Neutrophil (primary cell): ENCODE results near the gene NDUFB3.

Experiments used
- H3K27ac ChIP-seq: fragments of 200-600 bp; sonication (generic); 2 replicates; pipeline ENCODE4 v1.5.1; 2016; ENCODE audit warnings: mild to moderate bottlenecking, moderate library complexity
- H3K27me3 ChIP-seq: fragments of 200-600 bp; sonication (generic); 2 replicates; pipeline ENCODE4 v1.6.0; 2016; ENCODE audit warnings: mild to moderate bottlenecking
- H3K36me3 ChIP-seq: fragments of 200-600 bp; sonication (generic); 2 replicates; pipeline ENCODE4 v1.5.1; 2017
- H3K4me1 ChIP-seq, 2 experiments: fragments of 200-600 bp in 1 of 2; sonication (generic) in 1 of 2; 1 replicate in 1 of 2; 2 replicates in 1 of 2; pipeline versions ENCODE4 v1.5.1 to v1.6.1; 2013 to 2016; ENCODE audit warnings: low read depth in 1 of 2, low read length in 1 of 2, mild to moderate bottlenecking in 1 of 2, moderate library complexity in 1 of 2; ENCODE audit not compliant: control insufficient read depth in 1 of 2, insufficient read depth in 1 of 2
- H3K4me3 ChIP-seq, 2 experiments: fragments of 200-600 bp in 1 of 2; sonication (generic) in 1 of 2; 1 replicate in 1 of 2; 2 replicates in 1 of 2; pipeline ENCODE4 v1.5.1; 2013 to 2016; ENCODE audit warnings: low read depth in 1 of 2, low read length in 1 of 2, mild to moderate bottlenecking in 1 of 2, moderate library complexity in 1 of 2
- H3K9me3 ChIP-seq: fragments of 200-600 bp; sonication (generic); 2 replicates; pipeline ENCODE4 v1.5.1; 2016
- TF ChIP-seq, protein P1 (sequence below): fragments of 200-600 bp; sonication (generic); IDR thresholded peaks from 2 replicates; pipeline ENCODE4 v1.5.1; 2016; ENCODE audit warnings: antibody characterized with exemption

Gene NDUFB3

DNA sequence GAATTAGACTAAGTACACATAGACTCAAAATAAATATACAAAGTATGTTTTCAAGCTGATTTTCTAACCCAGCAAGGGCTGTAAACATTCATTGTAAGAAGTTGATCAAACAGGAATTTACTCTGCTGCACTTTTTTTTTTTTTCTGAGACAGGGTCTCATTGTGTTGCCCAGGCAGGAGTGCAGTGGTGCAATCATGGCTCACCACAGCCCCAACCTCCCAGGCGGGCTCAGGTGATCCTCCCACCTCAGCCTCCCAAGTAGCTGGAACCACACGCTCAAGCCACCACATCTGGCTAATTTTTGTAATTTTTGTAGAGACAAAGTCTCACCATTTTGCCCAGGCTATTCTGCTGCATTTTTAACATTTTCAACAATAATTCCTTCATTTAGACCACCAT, 35.8 kb downstream of the NDUFB3 start:
- Histone ChIP-seq H3K27me3 (no peaks in the 10 kb centered on the region), H3K4me1 (peaks cover 5 to 12% of the 10 kb centered on the region in 2 experiments), H3K27ac (no peak overlapping the region), H3K4me3 (no peak overlapping the region), H3K36me3 (no peaks in the 10 kb centered on the region), H3K9me3 (no peaks in the 10 kb centered on the region)
- TF ChIP-seq, protein P1, sequence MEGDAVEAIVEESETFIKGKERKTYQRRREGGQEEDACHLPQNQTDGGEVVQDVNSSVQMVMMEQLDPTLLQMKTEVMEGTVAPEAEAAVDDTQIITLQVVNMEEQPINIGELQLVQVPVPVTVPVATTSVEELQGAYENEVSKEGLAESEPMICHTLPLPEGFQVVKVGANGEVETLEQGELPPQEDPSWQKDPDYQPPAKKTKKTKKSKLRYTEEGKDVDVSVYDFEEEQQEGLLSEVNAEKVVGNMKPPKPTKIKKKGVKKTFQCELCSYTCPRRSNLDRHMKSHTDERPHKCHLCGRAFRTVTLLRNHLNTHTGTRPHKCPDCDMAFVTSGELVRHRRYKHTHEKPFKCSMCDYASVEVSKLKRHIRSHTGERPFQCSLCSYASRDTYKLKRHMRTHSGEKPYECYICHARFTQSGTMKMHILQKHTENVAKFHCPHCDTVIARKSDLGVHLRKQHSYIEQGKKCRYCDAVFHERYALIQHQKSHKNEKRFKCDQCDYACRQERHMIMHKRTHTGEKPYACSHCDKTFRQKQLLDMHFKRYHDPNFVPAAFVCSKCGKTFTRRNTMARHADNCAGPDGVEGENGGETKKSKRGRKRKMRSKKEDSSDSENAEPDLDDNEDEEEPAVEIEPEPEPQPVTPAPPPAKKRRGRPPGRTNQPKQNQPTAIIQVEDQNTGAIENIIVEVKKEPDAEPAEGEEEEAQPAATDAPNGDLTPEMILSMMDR, result no peak

DNA sequence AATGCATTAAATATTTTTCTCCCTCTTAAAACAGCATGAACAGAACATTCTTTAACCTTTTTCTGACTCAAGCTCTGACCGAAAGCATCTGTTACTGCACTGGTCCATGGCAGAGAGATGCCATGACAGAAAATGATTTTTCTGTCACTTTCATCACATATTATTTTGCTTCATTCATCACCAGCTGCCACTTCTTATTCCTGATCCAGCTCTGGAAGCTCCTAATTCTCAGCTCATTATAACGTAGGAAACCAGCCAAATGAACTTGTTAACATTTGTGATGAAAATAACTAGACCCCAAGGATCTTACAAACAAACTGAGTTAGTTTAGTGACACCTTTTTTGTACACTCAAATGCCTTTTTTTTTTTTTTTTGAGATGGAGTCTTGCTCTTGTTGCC, 36.5 kb downstream of the NDUFB3 start:
- no peak overlapping the region for H3K27ac ChIP-seq
- TF ChIP-seq, protein P1, result no peak
- H3K27me3 ChIP-seq, result no peaks in the 10 kb centered on the region
- peaks cover 12 to 19% of the 10 kb centered on the region in 2 experiments for H3K4me1 ChIP-seq
- no peaks in the 10 kb centered on the region for H3K36me3 ChIP-seq
- no peak overlapping the region for H3K4me3 ChIP-seq
- H3K9me3 ChIP-seq, result no peaks in the 10 kb centered on the region

DNA sequence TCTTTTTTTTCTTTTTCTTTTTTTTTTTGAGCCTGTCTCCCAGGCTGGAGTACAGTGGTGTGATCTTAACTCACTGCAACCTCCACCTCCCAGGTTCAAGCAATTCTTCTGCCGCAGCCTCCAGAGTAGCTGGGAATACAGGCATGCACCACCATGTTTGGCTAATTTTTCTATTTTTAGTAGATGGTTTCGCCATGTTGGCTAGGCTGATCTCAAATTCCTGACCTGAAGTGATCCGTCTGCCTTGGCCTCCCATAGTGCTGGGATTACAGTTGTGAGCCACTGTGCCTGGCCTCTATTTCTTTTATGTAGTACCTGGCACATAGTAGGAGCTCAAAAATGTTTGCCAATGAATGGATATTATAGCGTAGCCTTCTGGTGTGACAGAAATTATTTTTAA, 37.4 kb downstream of the NDUFB3 start:
- Histone ChIP-seq H3K27me3 (no peaks in the 10 kb centered on the region), H3K4me3 (no peak overlapping the region), H3K9me3 (no peaks in the 10 kb centered on the region), H3K4me1 (peaks cover 19 to 26% of the 10 kb centered on the region in 2 experiments), H3K27ac (no peak overlapping the region), H3K36me3 (no peaks in the 10 kb centered on the region)
- TF ChIP-seq, protein P1, result no peak

DNA sequence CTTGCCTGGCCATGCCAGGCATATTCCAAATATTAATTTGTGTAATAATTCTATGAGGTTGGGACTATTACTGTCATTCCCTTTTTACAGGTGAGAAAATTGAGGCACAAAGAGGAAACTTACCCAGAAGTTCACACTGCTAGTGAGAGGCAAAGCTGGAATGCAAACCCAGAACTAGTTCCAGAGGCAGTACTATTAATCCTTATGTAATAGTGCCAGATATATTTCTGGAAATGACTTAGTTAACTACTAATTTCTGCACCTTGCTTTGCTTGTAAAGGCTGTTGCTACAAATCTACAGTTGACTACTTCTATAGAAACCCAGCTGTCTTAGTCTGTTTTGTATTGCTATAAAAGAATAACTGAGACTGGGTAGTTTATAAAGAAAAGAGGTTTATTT, 38.8 kb downstream of the NDUFB3 start:
- TF ChIP-seq, protein P1, result no peak
- Histone ChIP-seq H3K36me3 (no peaks in the 10 kb centered on the region), H3K4me3 (no peak overlapping the region), H3K9me3 (no peaks in the 10 kb centered on the region), H3K27ac (peak overlapping the region; percentile 42), H3K27me3 (no peaks in the 10 kb centered on the region), H3K4me1 (peaks cover 33 to 40% of the 10 kb centered on the region in 2 experiments)

DNA sequence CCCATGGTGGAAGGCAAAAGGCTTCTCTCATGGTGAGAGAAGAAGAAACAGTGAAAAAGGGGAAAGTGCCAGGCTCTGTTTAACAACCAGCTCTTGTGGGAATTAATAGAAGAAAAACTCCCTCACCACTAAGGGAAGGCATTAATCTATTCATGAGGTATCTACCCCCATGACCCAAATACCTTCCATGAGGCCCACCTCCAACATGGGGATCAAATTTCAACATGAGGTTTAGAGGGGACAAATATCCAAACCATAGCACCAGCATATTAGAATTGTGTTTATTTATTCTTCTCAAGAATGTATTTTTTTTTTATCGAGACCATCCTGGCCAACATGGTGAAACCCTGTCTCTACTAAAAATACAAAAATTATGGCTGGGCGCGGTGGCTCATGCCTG, 39.3 kb downstream of the NDUFB3 start:
- no peaks in the 10 kb centered on the region for H3K9me3 ChIP-seq
- TF ChIP-seq, protein P1, result no peak

DNA sequence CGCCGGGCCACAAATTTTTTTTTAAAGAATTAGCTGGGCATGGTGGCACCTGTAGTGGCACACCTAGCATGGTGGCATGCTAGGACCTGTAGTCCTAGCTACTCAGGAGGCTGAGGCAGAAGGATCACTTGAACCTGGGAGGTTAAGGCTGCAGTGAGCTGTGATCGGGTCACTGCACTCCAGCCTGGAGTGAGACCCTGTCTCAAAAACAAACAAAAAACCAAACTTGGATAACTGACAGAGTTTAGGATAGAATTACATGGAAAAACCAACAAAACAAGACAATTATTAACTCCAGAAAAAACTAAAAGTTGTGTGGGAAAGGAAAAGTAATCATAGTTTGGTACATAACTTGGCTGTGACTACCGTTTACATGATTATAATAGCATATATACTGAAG, 42.5 kb downstream of the NDUFB3 start:
- Histone ChIP-seq H3K36me3 (peaks cover 6% of the 10 kb centered on the region), H3K4me1 (peaks cover 35 to 43% of the 10 kb centered on the region in 2 experiments), H3K27me3 (no peaks in the 10 kb centered on the region), H3K4me3 (peak overlapping the region; percentile 84 to 98), H3K27ac (peak overlapping the region; percentile 99), H3K9me3 (no peaks in the 10 kb centered on the region)
- TF ChIP-seq, protein P1, result no peak

More for the DNA sequence above, 39.3 kb downstream of the NDUFB3 start:
- Histone ChIP-seq H3K27ac (peak overlapping the region; percentile 42), H3K36me3 (no peaks in the 10 kb centered on the region), H3K27me3 (no peaks in the 10 kb centered on the region), H3K4me1 (peaks cover 35 to 43% of the 10 kb centered on the region in 2 experiments), H3K4me3 (no peak overlapping the region)
